ENCODE measurements around the gene ELFN2.
"Not testable (repeated sequence)": the region's sequence is repeated elsewhere in the genome, so short reads cannot be mapped to it uniquely, and the experiment has no call there.

ELFN2 gene

GRCh38 chr22:37331856-37332536 is 95.3 kb downstream of the ELFN2 start:
- no peak for TF ChIP-seq CTCF (conservative IDR thresholded peaks at IDR 0.05)
- H3K27ac ChIP-seq: no peak overlapping the region

GRCh38 chr22:37331034-37331428 is 96.2 kb downstream of the ELFN2 start:
- no peak for TF ChIP-seq CTCF (conservative IDR thresholded peaks at IDR 0.05)
- no peak overlapping the region for H3K27ac ChIP-seq

- no peak overlapping the region for H3K27ac ChIP-seq
- TF ChIP-seq CTCF (conservative IDR thresholded peaks at IDR 0.05): no peak
Observed at GRCh38 chr22:37330200-37331033, 96.9 kb downstream of the ELFN2 start.

- no peak for TF ChIP-seq CTCF (conservative IDR thresholded peaks at IDR 0.05)
- H3K27ac ChIP-seq: no peak overlapping the region; the same call in 1 of the 2 replicates
Observed at GRCh38 chr22:37329238-37330140, 97.8 kb downstream of the ELFN2 start.

- not testable (repeated sequence) for H3K27ac ChIP-seq
Observed at GRCh38 chr22:37328538-37329237, 98.6 kb downstream of the ELFN2 start.

- no peak for TF ChIP-seq CTCF (conservative IDR thresholded peaks at IDR 0.05)
- peak overlapping the region; percentile 86; the same call in 1 of the 2 replicates for H3K27ac ChIP-seq
Observed at GRCh38 chr22:37328017-37328416, 99.3 kb downstream of the ELFN2 start.

- no peak for TF ChIP-seq CTCF (conservative IDR thresholded peaks at IDR 0.05)
- H3K27ac ChIP-seq: peak overlapping the region; percentile 86
Observed at GRCh38 chr22:37326726-37327125, 100.6 kb downstream of the ELFN2 start.
